RCC 7860 (cell line): ENCODE results near the gene GUF1.
"Not testable (repeated sequence)": the region's sequence is repeated elsewhere in the genome, so short reads cannot be mapped to it uniquely, and the experiment has no call there.

Source experiments
- DNase-seq: peaks from one replicate; pipeline ENCODE4 v3.0.0-alpha.2; 2015; ENCODE audit warnings: low spot score
- FAIRE-seq: peaks from 2 replicates; lab custom pipeline; 2012; peaks lifted over from hg19 to GRCh38; lab: Jason Lieb, UNC

GUF1 gene

DNA sequence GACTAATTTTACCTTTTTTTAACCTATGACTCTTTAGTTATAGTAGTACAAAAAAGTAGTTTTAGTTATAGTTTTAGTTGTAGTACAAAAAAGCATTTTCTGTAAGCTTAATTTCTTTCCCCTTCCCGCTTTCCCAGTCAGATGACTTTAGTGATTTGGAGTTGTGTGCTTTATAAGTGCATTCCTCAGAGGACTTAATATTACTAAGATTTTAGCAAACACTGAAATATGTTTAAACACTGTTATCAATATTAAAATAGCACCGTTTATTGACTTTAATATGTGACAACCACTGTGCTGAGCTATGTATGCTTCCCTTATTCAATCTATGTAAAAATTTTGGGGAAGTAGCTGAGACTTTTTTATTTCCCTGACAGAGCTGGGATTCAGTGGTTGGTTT, 22.8 kb downstream of the GUF1 start:
- no peak for FAIRE-seq
- DNase-seq, result no peak

DNA sequence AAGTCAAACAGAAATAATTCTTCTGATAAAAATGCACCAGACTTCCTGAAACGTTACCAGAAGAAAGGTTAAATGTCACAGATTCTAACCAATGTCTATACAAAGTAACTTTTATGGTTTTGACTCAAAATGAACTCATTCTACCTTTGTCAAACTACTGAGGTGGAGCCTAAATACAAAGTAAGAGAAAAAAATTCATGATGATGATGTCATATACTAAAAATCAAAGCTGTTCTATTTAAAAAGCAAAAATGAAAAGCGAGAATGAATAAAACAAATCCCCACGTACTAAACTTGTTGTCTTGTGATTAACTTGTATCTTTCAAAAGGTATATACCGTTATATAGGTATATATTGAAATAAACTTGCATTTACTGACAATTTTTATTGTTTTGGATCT, 26.5 kb downstream of the GUF1 start:
- FAIRE-seq (no peak), DNase-seq (no peak)

DNA sequence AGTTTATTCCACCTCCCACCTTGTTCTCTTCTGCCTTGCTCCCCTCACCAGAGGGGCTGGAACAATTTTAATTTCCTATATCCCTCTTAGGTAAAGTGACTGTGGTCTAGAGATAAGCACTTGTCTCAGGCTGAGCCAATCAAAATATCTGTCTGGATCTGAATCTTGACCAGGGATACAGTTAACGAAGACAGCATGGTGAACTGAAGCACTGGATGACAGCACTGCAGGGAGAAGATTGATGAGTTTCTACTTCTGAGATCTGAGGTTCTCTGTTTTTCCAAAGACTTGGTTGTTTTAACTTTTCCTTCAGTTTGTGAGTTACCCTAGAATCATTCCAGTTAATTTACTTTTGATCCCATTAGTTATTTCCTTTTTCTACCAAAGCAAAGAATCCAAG, 34.9 kb downstream of the GUF1 start:
- no peak for FAIRE-seq

GRCh38 chr4:44716597-44716996, 38.4 kb downstream of the GUF1 start:
- no peak for DNase-seq
- no peak for FAIRE-seq

More for the DNA sequence above, 34.9 kb downstream of the GUF1 start:
- no peak for DNase-seq

- FAIRE-seq, result no peak
Measured at GRCh38 chr4:44720371-44720770, 42.2 kb downstream of the GUF1 start.

DNA sequence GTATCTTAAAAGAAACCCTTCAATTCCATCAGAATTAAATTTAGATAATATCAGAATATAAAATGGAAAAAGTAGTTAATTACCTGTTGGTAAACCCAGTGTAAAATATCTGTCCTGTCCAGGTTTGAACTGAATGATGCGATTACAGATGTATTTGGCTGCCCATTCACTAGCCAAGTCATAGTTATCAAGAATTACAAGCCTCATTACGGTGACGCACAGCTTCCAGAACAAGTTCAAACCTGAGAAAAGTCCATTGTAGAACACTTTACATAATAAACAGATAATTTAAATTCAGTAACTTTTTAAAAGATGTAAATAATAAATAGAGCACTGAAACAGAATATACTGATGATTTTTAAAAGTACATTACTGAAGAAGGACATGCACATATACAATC, 43.8 kb downstream of the GUF1 start:
- DNase-seq (no peak), FAIRE-seq (no peak)

More at GRCh38 chr4:44720371-44720770, 42.2 kb downstream of the GUF1 start:
- DNase-seq, result no peak

DNA sequence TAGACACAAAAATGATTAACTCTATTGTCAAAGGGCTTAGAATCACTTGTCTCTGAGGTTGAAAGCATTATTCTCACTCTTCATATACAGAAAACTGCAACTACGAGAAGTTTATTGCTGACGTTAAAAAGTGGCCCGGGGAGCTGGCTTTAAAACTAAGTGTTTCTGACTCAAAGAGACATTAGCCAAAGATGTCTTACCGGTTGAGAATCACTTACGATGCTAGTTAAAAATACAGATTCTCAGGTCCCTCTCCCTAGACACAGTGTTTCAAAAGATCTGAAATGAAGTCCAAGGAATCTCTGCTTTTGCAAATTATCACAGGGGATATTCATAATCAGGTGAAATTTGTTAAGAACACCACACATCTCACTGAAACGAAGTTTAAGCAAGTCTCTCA, 46.9 kb downstream of the GUF1 start:
- DNase-seq, result no peak
- no peak for FAIRE-seq

- FAIRE-seq, result no peak
- no peak for DNase-seq
Measured at GRCh38 chr4:44725726-44726037, 47.5 kb downstream of the GUF1 start.

DNA sequence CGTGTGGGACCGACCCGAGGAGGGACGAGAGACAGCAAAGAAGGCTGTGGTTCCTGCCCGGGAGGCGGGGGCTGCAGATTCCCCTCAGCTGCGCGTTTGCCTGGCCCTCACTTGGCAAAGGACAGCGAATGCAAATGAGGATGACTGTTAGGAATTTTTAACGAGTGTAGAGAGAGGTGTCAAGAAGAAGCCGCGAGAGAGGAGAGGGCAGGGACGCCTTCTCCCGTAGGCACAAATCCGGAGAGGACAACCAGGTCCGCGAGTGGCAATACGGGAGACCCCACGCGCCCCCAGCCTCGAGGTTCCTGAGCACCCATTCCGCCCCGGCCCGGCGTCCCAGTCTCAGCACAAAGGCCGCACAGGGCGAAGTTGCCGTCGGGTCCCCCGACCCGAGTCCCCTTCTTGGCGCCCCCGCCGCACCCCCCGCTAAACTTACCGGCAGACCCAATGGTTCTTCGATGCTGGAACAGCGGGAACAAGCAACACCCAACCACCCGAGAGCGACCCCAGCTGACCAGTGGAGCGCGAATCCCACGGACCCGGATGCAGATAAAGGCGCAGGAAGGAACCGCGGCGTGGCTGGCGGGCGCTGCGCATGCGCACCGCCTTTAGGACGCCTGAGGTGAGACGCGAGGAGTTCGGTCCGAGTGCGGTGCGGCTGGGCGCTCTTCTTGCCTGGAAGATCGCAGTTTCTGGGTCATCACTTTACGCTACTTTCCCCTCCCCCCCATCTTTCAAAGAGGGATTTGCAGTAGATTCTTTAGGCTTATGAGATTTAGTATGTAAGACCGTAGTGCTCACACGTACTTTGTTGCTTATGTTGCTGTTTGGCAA, 48.0 kb downstream of the GUF1 start, which contains the start of gene GNPDA2:
GNPDA2 (minus strand) TSS at position 519 of the 834 bp plus-strand sequence. CDS start 4,349 bp downstream, outside the sequence.
- DNase-seq, result peak; percentile 80
- FAIRE-seq, result no peak

DNA sequence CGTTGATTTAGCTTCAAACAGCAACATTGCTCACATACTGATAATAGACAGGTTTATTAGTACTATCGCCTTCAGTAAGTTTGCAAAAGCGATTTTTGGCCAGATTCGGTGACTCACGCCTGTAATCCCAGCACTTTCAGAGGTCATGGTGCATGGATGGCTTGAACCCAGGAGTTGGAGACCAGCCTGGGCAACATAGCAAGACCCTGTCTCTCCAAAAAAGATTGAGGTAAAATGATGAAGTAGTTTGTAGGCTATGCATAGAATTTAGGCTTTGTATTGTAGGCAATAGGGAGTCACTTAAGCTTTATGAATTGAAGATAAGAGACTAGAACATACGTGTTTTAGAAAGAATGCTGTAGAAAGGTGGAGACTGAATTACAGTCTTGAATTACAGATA, 49.3 kb downstream of the GUF1 start:
- no peak for DNase-seq
- FAIRE-seq, result no peak

DNA sequence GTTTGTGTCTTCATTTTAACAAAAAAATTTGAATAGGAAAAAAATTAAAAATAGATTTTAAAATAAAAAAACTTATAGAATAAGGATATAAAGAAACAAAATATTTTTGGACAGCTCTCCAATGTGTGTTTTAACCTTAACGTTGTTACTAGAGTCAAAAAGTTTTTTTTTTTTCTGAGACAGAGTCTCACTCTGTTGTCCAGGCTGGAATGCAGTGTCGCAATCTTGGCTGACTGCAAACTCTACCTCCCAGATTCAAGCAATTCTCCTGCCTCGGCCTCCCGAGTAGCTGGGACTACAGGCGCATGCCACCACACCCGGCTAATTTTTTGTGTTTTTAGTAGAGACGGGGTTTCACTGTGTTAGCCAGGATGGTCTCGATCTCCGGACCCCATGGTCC, 50.5 kb downstream of the GUF1 start:
- FAIRE-seq, result not testable (repeated sequence)

DNA sequence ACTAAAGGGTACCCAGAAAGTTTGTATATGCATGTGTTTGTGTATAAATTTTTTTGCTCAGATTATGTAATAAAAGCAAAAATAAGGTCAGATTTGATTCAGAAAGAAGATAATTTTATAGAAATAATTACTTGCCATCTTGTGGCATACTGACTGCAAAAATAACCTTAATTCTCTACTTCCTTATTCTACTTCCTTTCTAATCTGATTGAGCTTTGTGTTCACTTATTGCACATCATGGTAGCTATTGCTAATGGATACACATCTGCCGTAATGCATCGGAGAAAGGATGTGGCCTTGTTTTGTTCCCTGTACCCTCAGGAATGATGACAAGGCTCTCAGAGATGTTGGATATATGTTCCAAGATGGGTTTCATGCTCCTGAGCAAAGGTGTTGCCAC, 58.7 kb downstream of the GUF1 start:
- FAIRE-seq, result no peak
- DNase-seq, result no peak

More for the DNA sequence above, 50.5 kb downstream of the GUF1 start:
- not testable (repeated sequence) for DNase-seq

GRCh38 chr4:44738615-44739014, 60.4 kb downstream of the GUF1 start:
- no peak for DNase-seq
- no peak for FAIRE-seq

- FAIRE-seq (no peak), DNase-seq (no peak)
Measured at GRCh38 chr4:44740201-44740600, 62.0 kb downstream of the GUF1 start.
